Measurements from ENCODE around the gene ARHGAP12.
A peak's percentile ranks its signal among the peaks of the same experiment; 100 is the strongest.

ARHGAP12 gene

DNA sequence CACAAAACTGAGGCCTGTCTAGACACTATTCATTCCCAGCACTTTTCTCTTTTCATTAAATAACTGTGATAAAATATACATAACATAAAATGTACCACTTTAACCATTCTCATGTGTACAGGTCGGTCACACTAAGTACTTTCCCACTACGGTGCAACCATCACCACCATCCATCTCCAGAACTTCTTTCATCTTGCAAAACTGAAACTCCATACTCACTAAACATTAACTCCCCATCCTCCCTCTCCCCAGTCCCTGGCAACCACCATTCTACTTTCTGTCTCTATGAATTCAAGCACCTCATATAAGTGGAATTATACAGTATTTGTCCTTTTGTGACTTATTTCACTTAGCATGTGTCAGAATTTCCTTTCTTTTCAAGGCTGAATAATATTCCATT is 53.0 kb downstream of the ARHGAP12 start:
- no peak for DNase-seq (ENCODE audit: low spot score)

DNA sequence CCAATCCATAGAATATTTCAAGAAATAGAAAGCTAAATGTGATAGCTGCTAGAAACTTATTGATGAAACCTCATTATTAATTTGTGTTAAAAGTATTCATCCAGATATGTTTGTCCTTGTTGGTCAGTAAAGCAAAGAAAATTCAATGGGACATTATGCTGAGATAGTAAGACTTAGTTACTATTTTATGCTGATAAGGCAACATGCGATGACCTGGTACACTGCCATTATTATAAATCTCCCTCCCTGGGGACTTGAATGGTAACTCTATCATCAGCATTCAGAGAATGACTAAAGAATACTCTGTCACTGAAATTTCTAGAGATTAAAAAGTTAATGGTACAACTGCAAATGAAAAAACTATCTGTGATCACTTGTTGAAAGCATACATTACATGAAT is 54.9 kb downstream of the ARHGAP12 start:
- DNase-seq (ENCODE audit: low spot score): no peak

DNA sequence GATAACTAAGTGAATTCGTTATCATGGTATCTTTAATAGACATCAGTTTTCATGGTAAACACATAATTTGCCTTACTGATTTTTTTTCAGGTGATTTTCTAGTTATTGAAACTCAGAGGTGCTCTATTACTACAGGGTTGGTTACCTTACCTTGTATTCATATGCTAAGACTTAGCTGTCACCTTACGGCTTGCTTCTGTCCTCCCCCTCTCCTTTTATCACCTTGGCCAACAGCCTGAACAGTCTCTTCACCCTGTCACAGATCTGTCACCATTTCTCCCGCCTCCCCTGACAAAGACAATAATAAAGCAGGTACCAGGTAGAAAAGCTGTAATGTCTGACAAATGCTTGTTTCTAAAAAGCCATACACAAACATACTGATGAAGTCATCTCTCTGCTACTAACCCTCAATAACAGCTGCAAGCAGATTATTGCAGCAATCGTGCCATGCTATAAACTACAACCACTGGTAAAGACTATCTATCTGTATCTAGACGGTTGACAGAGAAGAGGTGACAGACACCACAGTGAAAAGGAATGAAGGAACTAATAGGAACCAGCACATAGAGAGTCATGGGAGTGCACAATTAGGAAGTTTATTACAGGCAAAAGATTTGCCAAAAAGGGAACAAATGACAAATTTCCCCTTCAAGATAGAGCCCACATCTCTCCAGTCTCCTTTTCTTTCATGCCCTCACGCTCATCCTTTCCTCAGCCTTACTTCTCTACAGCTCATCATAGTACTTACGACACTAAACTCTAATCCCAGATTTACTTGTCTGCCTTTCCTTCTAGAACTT is 57.2 kb downstream of the ARHGAP12 start:
- no peak for DNase-seq (ENCODE audit: low spot score)

DNA sequence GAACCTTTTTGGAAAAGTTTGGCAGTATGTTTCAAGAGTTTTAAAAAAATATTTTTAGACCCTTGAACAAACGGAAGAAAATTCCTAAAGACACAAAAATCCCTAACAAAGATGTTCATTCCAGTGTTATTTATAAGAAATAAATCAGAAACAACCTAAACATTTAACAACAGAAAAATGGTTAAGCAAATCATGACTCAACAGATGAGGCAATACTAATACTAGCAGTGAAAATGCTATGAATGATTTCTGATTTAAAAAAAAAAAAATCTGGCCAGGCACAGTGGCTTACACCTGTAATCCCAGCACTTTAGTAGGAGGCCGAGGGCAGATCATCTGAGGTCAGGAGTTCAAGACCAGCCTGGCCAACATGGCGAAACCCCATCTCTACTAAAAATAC is 61.0 kb downstream of the ARHGAP12 start:
- no peak for DNase-seq (ENCODE audit: low spot score)

DNA sequence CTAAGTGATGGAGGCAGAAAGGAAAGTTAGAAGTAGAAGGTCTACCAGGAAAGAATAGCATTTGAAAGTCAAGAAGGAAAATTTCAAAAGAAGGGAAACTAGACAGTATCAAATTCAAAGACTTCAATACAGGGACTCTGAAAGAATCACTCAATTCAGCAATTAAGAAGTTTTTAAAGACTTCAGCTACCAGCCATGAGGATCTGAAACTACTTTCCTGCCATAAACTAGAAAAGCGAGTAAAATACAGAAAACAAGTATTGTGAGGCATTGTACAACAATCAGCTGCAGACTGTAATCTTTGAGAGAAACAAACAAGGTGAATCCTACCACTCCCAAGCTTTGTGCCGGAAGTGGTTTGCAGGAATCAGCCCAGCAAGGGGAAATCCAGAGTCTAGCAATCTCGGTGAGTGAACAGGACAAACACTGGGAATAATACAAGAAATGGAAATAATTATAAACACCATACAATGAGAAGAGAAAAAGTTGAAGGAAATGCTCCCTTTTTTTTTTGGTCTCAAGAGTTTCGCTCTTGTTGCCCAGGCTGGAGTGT is 62.4 kb downstream of the ARHGAP12 start:
- DNase-seq (ENCODE audit: low spot score): no peak

DNA sequence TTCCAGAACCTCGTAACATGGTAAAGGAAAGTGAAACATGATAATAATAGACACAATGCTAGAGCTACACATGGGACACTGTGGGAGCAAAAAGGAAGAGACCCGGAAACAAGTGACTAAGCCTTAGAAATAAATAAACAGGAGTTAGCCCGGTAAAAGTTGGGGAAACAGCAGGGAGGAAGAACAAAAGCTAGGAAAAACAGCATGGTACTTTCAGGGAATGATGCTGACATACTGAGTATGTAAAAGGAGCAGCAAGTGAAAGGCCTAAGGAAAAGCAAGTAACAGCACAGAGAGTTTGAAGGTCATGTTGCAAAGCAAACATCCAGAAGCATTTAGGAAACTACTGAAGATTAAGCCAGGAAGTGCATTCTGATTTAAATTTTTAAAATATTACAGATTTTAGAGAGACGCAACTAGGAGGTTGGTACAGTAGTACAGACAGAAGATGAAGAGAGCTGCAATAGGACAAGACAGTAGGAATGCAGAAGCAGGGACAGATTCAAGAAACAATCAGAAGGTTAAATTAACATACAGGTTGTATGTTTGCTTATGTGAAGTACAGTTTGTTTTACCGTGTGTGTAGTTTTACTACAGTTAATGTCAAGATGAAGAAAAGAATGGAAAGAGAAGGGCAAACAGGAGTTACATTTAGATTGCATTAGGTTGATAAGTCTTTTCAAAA is 63.7 kb downstream of the ARHGAP12 start:
- DNase-seq (ENCODE audit: low spot score): no peak

DNA sequence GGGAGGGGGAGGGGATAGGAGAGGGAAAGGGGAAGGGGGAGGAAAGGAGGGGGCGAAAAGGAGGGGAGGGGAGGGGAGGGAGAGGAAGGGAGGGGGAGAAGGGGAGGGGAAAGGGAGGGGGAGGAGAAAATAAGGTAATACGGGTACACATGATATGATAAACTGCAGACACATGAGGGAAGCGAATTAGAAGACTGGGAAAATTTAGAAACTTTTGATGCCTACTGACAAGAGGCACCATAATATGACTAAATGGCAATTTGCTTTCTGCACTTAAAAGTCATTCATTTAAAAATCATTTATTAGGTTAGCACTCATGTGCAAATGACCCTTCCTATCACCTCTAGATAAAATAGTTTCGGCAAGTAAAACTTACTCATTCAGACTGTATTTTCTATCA is 73.6 kb downstream of the ARHGAP12 start:
- no peak for DNase-seq (ENCODE audit: low spot score)

DNA sequence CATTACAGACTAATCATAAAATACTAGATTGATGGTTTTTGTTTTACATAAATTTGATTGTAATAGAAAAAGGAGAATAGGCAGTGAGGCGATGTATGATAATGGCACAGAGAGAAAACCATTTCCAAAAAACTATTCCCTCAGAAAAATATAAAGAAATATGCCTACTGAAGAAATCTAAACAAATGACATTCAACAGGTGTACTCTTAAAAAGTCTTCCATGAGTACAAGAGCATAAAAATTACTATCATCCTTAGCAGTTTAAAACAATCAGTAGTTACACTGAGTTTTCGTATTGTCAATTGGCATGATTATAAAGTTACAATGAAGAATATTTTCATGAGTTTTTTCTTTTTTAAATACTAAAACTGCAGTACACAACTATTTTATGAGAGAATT is 75.0 kb downstream of the ARHGAP12 start:
- DNase-seq (ENCODE audit: low spot score): no peak

DNA sequence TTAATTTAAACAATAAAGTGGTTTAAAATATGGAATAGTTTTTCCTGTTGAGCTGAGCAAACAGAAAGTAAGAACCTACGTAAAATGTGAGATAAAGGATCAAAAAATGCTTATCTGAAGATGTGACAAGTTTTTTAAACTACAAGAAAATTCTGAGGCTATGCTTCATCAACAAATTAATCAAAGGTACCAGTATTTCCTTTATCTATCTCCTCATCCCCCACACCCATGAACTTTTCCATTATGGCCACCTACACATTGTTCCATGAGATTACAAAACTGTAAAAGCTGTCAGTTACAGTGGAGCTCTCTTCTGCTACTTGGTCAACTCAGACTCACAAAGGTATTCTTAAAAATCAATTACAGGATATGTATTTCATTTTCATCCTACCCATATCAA is 77.4 kb downstream of the ARHGAP12 start:
- no peak for DNase-seq (ENCODE audit: low spot score)

DNA sequence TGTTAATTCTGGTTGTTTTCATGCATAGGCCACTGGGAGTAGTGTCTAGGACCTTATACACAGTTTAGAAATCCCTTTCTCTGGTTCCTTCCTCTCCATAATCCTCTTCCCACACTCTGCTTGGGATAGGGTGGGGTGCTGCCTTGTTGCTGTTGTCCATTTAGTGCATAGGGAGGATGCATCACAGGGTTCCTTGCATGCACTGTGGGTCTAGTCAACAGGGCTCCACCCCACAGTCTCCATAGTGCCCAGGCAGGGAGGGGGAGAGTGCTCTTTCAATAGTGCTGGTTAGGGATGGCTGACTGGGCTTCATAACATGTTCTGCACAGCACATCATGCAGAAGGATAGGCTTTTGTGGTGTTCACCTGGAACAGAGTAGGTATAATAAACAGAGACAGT is 81.1 kb downstream of the ARHGAP12 start:
- no peak for DNase-seq (ENCODE audit: low spot score)

DNA sequence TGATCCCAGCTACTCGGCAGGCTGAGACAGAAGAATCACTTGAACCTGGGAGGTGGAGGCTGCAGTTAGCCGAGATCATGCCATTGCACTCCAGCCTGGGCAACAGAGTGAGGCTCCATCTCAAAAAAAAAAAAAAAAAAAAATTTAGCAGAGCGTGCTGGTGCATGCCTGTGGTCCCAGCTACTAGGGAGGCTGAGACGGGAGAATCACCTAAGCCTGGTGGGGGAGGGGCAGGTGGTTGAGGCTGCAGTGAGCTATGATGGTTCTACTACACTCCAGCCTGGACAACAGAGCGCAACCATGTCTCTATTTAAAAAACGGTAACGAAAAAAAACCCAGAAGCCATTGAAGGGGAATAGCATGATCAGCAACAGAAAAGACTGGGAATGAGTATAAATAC is 89.9 kb downstream of the ARHGAP12 start:
- DNase-seq (ENCODE audit: low spot score): no peak

DNA sequence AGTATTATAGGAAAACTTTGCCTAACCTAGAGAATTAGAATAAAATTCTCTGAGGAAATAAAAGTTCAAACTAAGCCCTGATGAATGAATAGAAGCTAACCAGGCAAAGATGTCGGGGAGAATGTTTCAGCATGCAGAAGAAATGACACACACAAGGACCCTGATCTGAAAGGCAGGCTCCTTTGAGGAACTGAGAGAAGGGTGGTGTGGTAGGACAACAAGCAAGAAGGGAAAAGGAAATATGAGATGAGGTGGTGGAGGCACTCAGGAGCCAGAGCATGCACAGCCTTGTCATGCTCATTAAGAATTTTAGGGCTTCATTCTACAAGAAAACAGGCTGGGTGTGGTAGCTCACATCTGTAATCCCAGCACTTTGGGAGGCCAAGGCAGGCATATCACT is 90.6 kb downstream of the ARHGAP12 start:
- DNase-seq (ENCODE audit: low spot score): no peak

DNA sequence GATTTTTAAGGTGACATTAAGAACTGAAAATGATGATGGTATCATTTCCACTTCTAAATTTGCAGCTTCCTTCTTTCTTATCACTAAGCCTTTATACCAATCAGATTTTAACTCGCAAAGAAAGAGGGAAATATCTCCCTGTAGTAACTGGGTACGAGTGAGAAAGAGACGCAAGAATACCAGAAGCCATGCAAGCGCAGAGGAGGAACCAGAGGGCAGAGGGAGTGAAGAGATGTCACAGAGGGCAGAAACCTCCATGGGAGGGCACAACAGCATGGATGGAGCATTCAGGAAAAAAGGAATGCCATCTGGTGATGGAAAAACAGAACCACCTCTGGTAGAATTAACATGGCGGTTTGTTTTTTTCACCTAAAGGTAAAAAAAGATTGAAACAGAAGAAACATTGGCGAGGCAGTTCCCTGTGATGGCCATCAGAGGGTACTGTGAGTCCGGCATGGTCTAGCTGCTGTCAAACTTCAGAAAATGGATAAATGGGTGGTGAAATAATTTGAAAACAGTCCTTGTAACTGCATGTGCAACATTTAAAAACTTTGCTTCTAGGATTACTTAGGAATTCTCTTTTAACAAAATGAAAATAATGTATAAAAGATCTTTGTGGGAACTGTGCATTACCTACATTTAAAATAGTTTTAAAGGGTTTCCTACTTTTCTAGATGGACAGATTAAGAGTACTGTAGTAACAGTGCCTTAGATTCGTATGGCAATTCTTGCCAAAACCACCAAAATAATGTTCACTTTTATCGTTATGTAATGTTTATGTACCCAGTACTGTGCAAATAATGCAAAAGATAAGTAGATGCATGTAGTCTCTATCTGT is 91.8 kb downstream of the ARHGAP12 start:
- peak; percentile 62 for DNase-seq (ENCODE audit: low spot score)

DNA sequence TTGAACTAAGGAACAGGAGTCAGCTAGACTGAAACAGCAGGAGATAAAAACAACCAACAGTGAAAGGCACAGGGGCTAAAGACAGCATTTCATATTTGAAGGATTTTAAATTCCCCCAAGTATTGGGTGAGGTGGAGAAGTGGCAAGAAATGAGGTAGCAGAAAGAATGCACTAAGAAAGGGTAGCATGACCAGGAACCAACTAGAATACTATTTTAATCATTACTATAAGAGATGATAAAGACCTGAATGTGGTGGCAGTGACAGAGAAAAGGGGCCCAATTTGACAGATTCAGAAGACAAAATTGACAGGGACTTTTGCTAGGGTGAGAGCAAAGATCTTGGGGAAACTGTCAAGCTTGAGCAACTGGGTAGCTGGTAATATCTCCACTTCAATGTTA is 94.9 kb downstream of the ARHGAP12 start:
- no peak for DNase-seq (ENCODE audit: low spot score)

DNA sequence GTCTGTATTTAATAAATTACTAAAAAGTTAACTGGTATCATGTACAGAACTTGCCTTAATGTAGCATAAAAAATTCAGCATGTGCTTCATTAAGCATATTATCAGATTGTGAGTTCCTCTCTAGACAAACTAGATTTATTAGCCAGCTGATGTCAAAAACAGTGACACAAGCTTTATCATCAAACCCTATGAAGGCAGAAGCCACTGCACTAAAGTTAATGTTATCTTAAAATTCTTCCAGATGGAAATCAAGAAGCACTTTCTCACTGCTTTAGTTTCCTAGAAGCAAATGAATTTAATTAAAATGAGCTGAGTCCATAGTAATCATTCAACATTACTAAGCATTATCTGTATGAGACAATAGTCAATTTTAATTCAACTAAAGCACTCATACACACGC is 96.4 kb downstream of the ARHGAP12 start:
- DNase-seq (ENCODE audit: low spot score): no peak

DNA sequence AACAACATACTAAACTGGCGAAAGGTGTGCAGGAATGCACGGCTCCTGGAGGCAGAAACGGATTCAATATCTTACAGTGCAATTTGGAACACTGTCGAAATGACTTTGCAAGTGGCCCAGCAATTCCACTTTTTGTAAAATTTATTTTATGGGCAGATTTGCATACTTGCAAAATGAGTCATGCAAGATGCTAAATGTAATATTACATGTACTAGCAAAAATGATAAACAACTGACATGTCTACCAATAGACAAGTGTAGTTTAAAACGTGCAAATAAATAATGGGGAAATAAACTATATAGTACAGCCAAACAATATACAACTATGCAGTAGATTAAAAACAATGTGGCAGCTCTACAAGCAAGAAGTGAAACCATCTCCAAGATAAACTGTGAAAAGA is 97.7 kb downstream of the ARHGAP12 start:
- no peak for DNase-seq (ENCODE audit: low spot score)

DNA sequence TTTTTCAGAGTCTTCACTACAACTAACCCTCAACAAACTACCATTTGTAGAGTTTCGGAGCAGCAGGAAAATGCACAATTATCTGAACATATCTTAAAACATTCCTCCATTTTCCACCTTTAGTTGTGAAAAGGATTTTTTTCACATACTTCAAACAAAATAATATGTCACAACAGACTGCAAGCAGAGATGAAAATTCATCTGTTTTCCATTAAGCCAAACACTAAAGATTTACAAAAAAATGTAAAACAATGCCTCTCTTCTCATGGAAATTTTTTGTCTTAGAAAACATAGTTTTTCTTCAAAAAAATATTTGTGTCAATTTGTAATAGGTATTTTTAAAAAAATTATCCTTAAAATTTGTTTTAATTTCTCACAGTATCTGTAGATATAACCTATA is 98.9 kb downstream of the ARHGAP12 start:
- no peak for DNase-seq (ENCODE audit: low spot score)

DNA sequence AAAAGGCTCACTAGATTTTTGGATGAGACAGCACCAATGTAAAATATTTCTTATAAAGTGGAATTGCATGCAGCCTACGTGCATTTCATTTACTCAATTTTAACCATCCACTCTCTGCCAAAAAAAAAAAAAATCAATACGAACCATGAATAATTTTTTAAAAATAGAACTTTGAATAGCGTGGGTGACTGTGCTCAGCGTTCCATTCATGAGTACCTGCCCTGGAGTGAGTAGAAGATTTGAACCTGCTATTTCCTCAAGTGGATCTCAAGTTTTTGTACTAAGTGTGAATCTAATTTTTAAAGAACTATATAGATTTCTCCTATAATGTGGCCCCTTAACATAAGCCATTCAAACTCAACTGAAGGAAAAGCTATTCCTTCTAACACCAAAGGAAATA is 105.3 kb downstream of the ARHGAP12 start:
- DNase-seq (ENCODE audit: low spot score): no peak

DNA sequence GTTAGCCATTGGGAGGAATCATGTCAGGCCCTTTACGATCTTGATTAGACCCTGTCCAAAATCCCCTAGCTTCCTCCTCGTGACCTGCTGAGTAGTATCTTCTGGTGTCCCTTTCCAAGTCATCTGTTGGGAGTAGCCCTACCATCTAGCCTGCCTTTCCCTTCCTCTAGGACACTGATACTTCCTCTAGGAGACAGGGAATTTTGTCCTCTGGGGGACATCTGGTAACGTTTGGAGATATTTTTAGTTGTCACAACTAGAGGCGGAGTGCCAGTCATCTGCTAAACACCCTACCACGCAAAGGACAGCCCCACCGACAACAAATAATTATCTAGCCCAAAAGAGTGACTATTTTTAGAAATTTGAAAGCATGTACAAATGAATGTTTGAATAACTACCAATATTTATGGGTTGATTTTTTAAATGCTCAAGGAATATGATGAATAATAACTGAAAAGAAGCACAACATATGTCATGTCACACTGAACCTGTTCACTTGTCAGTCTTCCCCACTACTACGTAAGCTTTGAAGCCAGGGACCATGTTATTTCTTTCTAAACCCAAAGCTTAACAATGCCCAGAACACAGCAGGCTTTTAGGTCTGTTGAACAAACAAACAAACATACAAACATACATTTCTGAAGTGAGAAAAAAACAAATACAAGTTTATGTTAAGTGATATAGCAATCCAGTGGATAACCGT is 105.9 kb downstream of the ARHGAP12 start:
- DNase-seq (ENCODE audit: low spot score): no peak

DNA sequence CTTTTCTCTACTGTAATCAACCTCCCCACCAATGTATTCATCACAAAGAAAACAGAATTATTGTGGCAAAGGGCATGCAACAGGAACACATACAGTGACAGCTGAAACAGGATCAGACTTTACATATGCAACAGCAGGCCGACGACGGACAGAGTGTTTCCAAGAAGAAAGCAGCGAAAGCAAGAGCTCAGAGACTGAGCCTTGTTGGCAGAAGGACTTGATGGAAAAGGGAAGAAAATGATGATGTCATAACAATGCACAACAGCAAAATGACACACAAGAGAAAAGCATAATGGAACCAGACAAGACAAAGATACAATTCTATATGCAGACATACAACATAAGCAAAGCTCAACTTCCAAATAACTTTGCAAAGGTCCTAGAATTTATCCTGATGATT is 106.5 kb downstream of the ARHGAP12 start:
- DNase-seq (ENCODE audit: low spot score): no peak

DNA sequence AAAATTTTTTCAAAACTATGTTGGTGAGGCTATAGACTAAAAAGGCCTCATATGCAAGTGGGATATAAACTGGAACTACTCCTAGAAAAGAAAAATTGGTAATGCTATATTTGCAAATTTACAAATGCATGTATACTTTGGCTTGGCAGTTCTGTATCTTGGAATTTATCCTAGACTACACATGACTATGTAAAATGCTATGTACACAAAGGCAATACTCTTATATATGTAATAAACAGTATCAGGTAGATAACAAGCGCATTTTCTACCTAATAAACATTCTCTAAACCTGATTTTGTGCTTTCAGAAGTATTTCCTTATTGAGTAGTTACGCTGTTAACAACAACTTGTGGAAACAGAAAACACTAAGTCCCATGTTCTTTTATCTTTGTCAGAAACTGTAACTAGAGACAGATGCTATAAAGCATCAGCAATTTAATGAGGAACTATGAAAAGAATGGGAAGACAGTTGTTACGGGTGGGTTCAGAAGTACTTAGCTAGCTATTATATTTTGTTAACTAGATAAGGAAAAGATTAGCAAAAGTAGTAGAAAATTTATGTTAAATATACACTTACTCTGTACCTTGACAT is 107.8 kb downstream of the ARHGAP12 start:
- no peak for DNase-seq (ENCODE audit: low spot score)

DNA sequence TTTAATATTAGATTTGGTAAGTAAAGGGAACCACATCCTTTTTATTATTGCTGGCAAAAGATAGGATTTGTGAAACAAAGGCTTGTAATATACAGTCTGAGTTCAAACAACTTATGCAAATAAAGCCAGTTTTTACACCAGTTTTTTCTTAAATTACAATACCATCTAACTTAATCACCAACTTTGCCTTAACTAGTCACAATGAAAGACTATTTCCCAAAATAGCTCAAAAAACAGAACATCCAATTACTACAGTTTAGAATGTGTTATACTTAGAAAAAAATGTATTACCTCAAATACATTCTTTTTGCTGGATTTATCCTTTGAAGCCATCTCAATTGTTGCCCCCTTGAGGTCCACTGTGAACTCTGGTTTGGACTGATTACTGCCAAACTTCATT is 108.5 kb downstream of the ARHGAP12 start:
- no peak for DNase-seq (ENCODE audit: low spot score)

Data from D341Med (cell line).